Renal cortex interstitium (tissue), 3 donors: ENCODE results near the gene POMZP3. TPM values are rescaled to one million over a fixed set of nuclear protein-coding genes. Genes with fewer than 3 reads are reported as not detected.

Experiments used
- polyA plus RNA-seq, 3 donors: library from polyadenylated mRNA; unstranded; fragments of 120-200 nt; gene quantifications; one replicate each; pipeline ENCODE4 v1.2.1, GENCODE V29; 2013; ENCODE audit not compliant: insufficient read length in 3 of 3

POMZP3 gene
- polyA plus RNA-seq, 3 donors = 21.3 to 34.9 (median 23.1) TPM

Other genes starting within 250 kb of the POMZP3 start
- 1 to 10 TPM; 5.2 to 7.2 (median 5.5) TPM for gene SSC4D, start 217.6 kb downstream of the POMZP3 start, polyA plus RNA-seq
- gene ZP3, start 202.3 kb downstream of the POMZP3 start, polyA plus RNA-seq = 10 to 100 TPM in 1 of 3 donors, 1 to 10 TPM in 2; 4.9 to 11.0 (median 8.6) TPM
- gene DTX2, start 165.6 kb downstream of the POMZP3 start, polyA plus RNA-seq = 10 to 100 TPM in 2 of 3 donors, 1 to 10 TPM in 1; 5.8 to 11.0 (median 10.4) TPM
- gene UPK3B, start 116.7 kb downstream of the POMZP3 start, polyA plus RNA-seq = 1 to 10 TPM; 1.2 to 2.4 (median 1.4) TPM
- 1 to 10 TPM; 1.6 to 4.0 (median 2.0) TPM for gene SPDYE16, start 84.0 kb downstream of the POMZP3 start, polyA plus RNA-seq